SK-N-SH (cell line): ENCODE data around the gene KIF13A. TPM values are rescaled to one million over a fixed set of nuclear protein-coding genes. Genes with fewer than 3 reads are reported as not detected.
A peak's percentile ranks its signal among the peaks of the same experiment; 100 is the strongest.

Experiments
- CTCF ChIA-PET: fragments of 300-600, 350-600 bp; formaldehyde crosslinking; extraction: SDS; loops from one replicate; lab custom pipeline; 2021; lab: Yijun Ruan, JAX
- POLR2A ChIA-PET: fragments of 350-600 bp; sonication (Branson Sonifier 250); formaldehyde crosslinking; extraction: SDS; loops from one replicate; lab custom pipeline; 2020; ENCODE audit warnings: antibody characterized with exemption, inconsistent platforms; lab: Yijun Ruan, JAX
- DNase-seq: peaks from one replicate; pipeline ENCODE4 v3.0.0; 2012
- H2AFZ ChIP-seq: fragments of 200-600 bp; sonication (generic); 2 replicates; pipeline ENCODE4 v1.8.1; 2016; ENCODE audit warnings: antibody characterized with exemption, mild to moderate bottlenecking, low read depth
- H3F3A ChIP-seq: fragments of 200-600 bp; sonication (generic); replicated peaks from 2 replicates; pipeline ENCODE3; 2016; ENCODE audit warnings: antibody characterized with exemption, mild to moderate bottlenecking; ENCODE audit not compliant: insufficient read depth
- H3K27ac ChIP-seq, 2 experiments: fragments of 200-500 bp in 1 of 2; fragments of 200-600 bp in 1 of 2; sonication (Bioruptor generic) in 1 of 2; sonication (generic), shearing (Covaris generic) in 1 of 2; 2 replicates each; pipeline versions ENCODE4 v1.5.1 to v1.6.1; 2014 to 2016; ENCODE audit warnings: low read depth in 2 of 2, inconsistent platforms in 1 of 2, low read length in 1 of 2, mild to moderate bottlenecking in 1 of 2, mixed read lengths in 1 of 2
- H3K27me3 ChIP-seq: fragments of 200-600 bp; sonication (generic), shearing (Covaris generic); 2 replicates; pipeline ENCODE4 v1.6.1; 2016; ENCODE audit warnings: mixed run types; ENCODE audit not compliant: insufficient read depth
- H3K36me3 ChIP-seq, 2 experiments: fragments of 200-500 bp in 1 of 2; fragments of 200-600 bp in 1 of 2; sonication (Bioruptor generic) in 1 of 2; sonication (generic) in 1 of 2; replicated peaks in 1 of 2; 2 replicates each; pipeline versions ENCODE3 to v1.5.1; 2014 to 2016; ENCODE audit warnings: low read length in 1 of 2, mild to moderate bottlenecking in 1 of 2; ENCODE audit not compliant: insufficient read depth in 2 of 2, control insufficient read depth in 1 of 2
- H3K4me1 ChIP-seq, 2 experiments: fragments of 200-500 bp in 1 of 2; fragments of 200-600 bp in 1 of 2; sonication (Bioruptor generic) in 1 of 2; sonication (generic), shearing (Covaris generic) in 1 of 2; 2 replicates each; pipeline versions ENCODE4 v1.5.1 to v1.6.1; 2014 to 2016; ENCODE audit warnings: low read depth in 1 of 2, low read length in 1 of 2, mixed run types in 1 of 2; ENCODE audit not compliant: insufficient read depth in 2 of 2, control insufficient read depth in 1 of 2
- H3K4me2 ChIP-seq: fragments of 200-600 bp; sonication (generic), shearing (Covaris generic); 2 replicates; pipeline ENCODE4 v1.6.1; 2017; ENCODE audit warnings: mixed run types
- H3K4me3 ChIP-seq, 2 experiments: fragments of 200-500 bp in 1 of 2; fragments of 200-600 bp in 1 of 2; sonication (Bioruptor generic) in 1 of 2; sonication (generic), shearing (Covaris generic) in 1 of 2; 2 replicates each; pipeline versions ENCODE4 v1.5.1 to v1.8.1; 2014 to 2016; ENCODE audit warnings: low read depth in 2 of 2, inconsistent platforms in 1 of 2, low read length in 1 of 2, mild to moderate bottlenecking in 1 of 2, mixed read lengths in 1 of 2, moderate library complexity in 1 of 2
- H3K79me2 ChIP-seq: fragments of 200-600 bp; sonication (generic); 2 replicates; pipeline ENCODE4 v1.8.1; 2017; ENCODE audit warnings: mild to moderate bottlenecking; ENCODE audit not compliant: insufficient read depth
- H3K9ac ChIP-seq: fragments of 200-600 bp; sonication (generic); 2 replicates; pipeline ENCODE4 v1.6.1; 2017; ENCODE audit warnings: mixed run types
- H3K9me2 ChIP-seq: fragments of 200-600 bp; sonication (generic); 2 replicates; pipeline ENCODE4 v1.6.1; 2017; ENCODE audit warnings: mixed run types
- H3K9me3 ChIP-seq: fragments of 200-600 bp; sonication (generic); 2 replicates; pipeline ENCODE4 v1.6.1; 2017; ENCODE audit warnings: mixed run types, mild to moderate bottlenecking, moderate library complexity
- H4K20me1 ChIP-seq: fragments of 200-600 bp; sonication (generic); 2 replicates; pipeline ENCODE4 v1.6.1; 2017; ENCODE audit warnings: mild to moderate bottlenecking, mixed run types; ENCODE audit not compliant: insufficient read depth
- EP300 ChIP-seq, 2 experiments: IDR thresholded peaks; 2 replicates each; pipeline versions ENCODE4 v1.4.0 to v1.6.1; 2012; ENCODE audit warnings: borderline replicate concordance in 1 of 2, low read depth in 1 of 2, low read length in 1 of 2
- FOXJ3 ChIP-seq: sonication (generic); formaldehyde crosslinking; IDR thresholded peaks from 2 replicates; pipeline ENCODE4 v1.5.1; 2020; ENCODE audit warnings: mild to moderate bottlenecking, missing genetic modification reagents
- GABPA ChIP-seq: IDR thresholded peaks from 2 replicates; pipeline ENCODE4 v1.4.0; 2012; ENCODE audit warnings: low read depth, mild to moderate bottlenecking
- GATA2 ChIP-seq: sonication (generic); formaldehyde crosslinking; IDR thresholded peaks from 2 replicates; pipeline ENCODE4 v1.5.0; 2020; ENCODE audit warnings: mild to moderate bottlenecking, missing genetic modification reagents
- JUND ChIP-seq: IDR thresholded peaks from 2 replicates; pipeline ENCODE4 v1.4.0; 2012
- MEF2A ChIP-seq: IDR thresholded peaks from 2 replicates; pipeline ENCODE4 v1.4.0; 2012; ENCODE audit warnings: low read depth, borderline replicate concordance
- NFIC ChIP-seq: IDR thresholded peaks from 2 replicates; pipeline ENCODE4 v1.4.0; 2012; ENCODE audit warnings: borderline replicate concordance
- NRF1 ChIP-seq: IDR thresholded peaks from 2 replicates; pipeline ENCODE4 v1.6.1; 2012; ENCODE audit warnings: low read depth, mild to moderate bottlenecking, low read length
- RCOR1 ChIP-seq: fragments of 150-350 bp; IDR thresholded peaks from 2 replicates; pipeline ENCODE4 v1.6.1; 2017; ENCODE audit warnings: antibody characterized with exemption, low read length
- SIN3A ChIP-seq: IDR thresholded peaks from 2 replicates; pipeline ENCODE4 v1.6.1; 2012; ENCODE audit warnings: low read depth, mild to moderate bottlenecking, low read length, moderate library complexity, borderline replicate concordance
- TCF12 ChIP-seq: IDR thresholded peaks from 2 replicates; pipeline ENCODE4 v1.4.0; 2012
- TEAD4 ChIP-seq: IDR thresholded peaks from 2 replicates; pipeline ENCODE4 v1.4.0; 2012; ENCODE audit warnings: mild to moderate bottlenecking, borderline replicate concordance; ENCODE audit not compliant: insufficient read depth
- YY1 ChIP-seq: IDR thresholded peaks from 2 replicates; pipeline ENCODE4 v1.4.0; 2012; ENCODE audit warnings: low read depth, mild to moderate bottlenecking
- WGBS: methylation state at CpG from one replicate; pipeline ENCODE4 v1.1.6; 2017; ENCODE audit warnings: low lambda C conversion rate; 5-methylcytosine and 5-hydroxymethylcytosine counted together
- polyA plus RNA-seq, 3 experiments: library from polyadenylated mRNA; depleted of rRNA; stranded (reverse); fragments of >200 nt; gene quantifications; 2 replicates each; pipeline ENCODE4 v1.2.3, GENCODE V29; 2012
- TF ChIP-seq, protein P1 (sequence below): IDR thresholded peaks from 2 replicates; pipeline ENCODE4 v1.4.0; 2012; ENCODE audit warnings: low read depth
- TF ChIP-seq, protein P2 (sequence below): fragments of 150-350 bp; IDR thresholded peaks from 2 replicates; pipeline ENCODE4 v1.6.1; 2016; ENCODE audit warnings: mild to moderate bottlenecking, low read depth, low read length
- TF ChIP-seq, protein P3 (sequence below): IDR thresholded peaks from 2 replicates; pipeline ENCODE4 v1.6.1; 2012; ENCODE audit warnings: mild to moderate bottlenecking, low read depth, low read length, moderate library complexity
- TF ChIP-seq, protein P4 (sequence below): fragments of 200-600 bp; sonication (generic); IDR thresholded peaks from 2 replicates; pipeline ENCODE4 v1.6.1; 2017; ENCODE audit warnings: antibody characterized with exemption, mild to moderate bottlenecking, moderate library complexity
- TF ChIP-seq, protein P5 (sequence below): fragments of 150-350 bp; IDR thresholded peaks from 2 replicates; pipeline ENCODE4 v1.6.1; 2017; ENCODE audit warnings: antibody characterized with exemption, low read length, low read depth, borderline replicate concordance
- TF ChIP-seq, protein P6 (sequence below): IDR thresholded peaks from 2 replicates; pipeline ENCODE4; 2012

Gene KIF13A
- polyA plus RNA-seq, 1 of the 3 experiments (the other 2 are of a cell fraction) = 18.2 TPM

DNA sequence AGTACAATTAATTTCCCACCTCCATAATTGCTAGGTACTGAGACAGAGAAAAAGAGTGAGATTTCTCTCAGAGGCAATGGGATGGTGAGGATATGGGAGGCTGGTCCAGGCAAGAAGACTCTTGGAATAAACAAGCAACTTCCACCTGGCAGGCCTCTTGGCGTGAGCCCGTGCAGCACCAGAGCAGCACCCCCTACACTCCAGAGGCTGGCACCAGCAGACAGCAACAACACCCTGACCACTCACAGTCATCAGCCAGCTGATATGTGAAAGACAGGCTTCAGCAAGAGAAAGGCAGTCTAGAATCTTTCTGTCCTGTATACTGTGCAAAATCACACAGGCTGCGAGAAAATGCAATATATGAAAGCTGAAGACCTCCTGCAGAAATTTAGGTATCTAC, 59.7 kb downstream of the KIF13A start:
- Histone ChIP-seq H3K4me3 (no peak overlapping the region), H3K9me3 (no peaks in the 10 kb centered on the region), H3K36me3 (no peaks in the 10 kb centered on the region), H3K27me3 (no peaks in the 10 kb centered on the region), H3K4me1 (peaks cover 5 to 46% of the 10 kb centered on the region in 2 experiments), H3K4me2 (no peak overlapping the region), H3K27ac (peak overlapping the region; percentile 64 to 80), H3K79me2 (peaks cover 78% of the 10 kb centered on the region), H3F3A (peaks cover 22% of the 10 kb centered on the region), H3K9ac (no peak overlapping the region), H4K20me1 (no peaks in the 10 kb centered on the region), H2AFZ (no peak overlapping the region), H3K9me2 (no peaks in the 10 kb centered on the region)
- DNase-seq = no peak
- ChIA-PET POLR2A (no interaction called here), CTCF (no interaction called here)
- TF ChIP-seq GABPA = no peak
- no peak for TF ChIP-seq NRF1
- TF ChIP-seq, protein P1, sequence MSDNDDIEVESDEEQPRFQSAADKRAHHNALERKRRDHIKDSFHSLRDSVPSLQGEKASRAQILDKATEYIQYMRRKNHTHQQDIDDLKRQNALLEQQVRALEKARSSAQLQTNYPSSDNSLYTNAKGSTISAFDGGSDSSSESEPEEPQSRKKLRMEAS = no peak
- WGBS = 100% methylated on average over 3 of the region's 3 CpGs

DNA sequence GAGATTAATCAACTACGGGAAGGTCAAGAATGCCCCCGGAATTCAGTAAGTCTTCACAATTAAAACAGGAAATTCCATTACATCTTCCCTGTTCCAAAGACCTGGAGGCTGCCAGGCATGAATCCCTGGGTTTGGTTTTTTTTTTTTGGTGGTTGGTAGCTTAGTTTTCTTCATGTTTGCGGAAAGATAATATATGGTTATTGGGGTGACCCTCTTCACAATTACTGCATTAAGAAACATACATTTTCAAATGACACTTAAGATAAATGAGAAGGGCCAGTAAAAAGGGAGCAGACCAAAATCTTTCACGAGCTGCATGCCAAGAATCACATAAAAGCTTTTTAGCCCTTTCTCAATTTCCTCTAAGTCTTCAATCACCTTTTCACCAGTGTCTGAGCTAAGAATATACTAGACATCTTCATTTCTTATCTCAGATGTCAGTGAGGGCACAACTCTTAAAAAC, 64.0 kb downstream of the KIF13A start:
- 23% methylated on average over 4 of the region's 4 CpGs for WGBS
- Histone ChIP-seq H3K9ac (peak overlapping the region; percentile 27; the same call in 1 of the 2 replicates), H3K4me2 (0 out of 2 replicates have a peak overlapping the region, but pooled peaks have one; percentile 20)

More for the DNA sequence above, 64.0 kb downstream of the KIF13A start:
- Histone ChIP-seq H3K36me3 (no peaks in the 10 kb centered on the region), H3K79me2 (peaks cover 76% of the 10 kb centered on the region), H3K27me3 (no peaks in the 10 kb centered on the region), H3K27ac (peak overlapping the region; percentile 72 to 87), H4K20me1 (no peaks in the 10 kb centered on the region), H3K4me3 (no peak overlapping the region), H2AFZ (no peak overlapping the region), H3F3A (peaks cover 19% of the 10 kb centered on the region), H3K4me1 (peaks cover 2 to 17% of the 10 kb centered on the region in 2 experiments; a peak in 3 of 4 replicates), H3K9me2 (no peaks in the 10 kb centered on the region), H3K9me3 (no peaks in the 10 kb centered on the region)
- DNase-seq = no peak
- ChIA-PET POLR2A (no interaction called here), CTCF (no interaction called here)
- TF ChIP-seq, protein P2, sequence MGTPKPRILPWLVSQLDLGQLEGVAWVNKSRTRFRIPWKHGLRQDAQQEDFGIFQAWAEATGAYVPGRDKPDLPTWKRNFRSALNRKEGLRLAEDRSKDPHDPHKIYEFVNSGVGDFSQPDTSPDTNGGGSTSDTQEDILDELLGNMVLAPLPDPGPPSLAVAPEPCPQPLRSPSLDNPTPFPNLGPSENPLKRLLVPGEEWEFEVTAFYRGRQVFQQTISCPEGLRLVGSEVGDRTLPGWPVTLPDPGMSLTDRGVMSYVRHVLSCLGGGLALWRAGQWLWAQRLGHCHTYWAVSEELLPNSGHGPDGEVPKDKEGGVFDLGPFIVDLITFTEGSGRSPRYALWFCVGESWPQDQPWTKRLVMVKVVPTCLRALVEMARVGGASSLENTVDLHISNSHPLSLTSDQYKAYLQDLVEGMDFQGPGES = no peak
- TF ChIP-seq GABPA = no peak
- TF ChIP-seq TEAD4 = peak; percentile 64; the same call in 1 of the 2 replicates
- TF ChIP-seq, protein P3, sequence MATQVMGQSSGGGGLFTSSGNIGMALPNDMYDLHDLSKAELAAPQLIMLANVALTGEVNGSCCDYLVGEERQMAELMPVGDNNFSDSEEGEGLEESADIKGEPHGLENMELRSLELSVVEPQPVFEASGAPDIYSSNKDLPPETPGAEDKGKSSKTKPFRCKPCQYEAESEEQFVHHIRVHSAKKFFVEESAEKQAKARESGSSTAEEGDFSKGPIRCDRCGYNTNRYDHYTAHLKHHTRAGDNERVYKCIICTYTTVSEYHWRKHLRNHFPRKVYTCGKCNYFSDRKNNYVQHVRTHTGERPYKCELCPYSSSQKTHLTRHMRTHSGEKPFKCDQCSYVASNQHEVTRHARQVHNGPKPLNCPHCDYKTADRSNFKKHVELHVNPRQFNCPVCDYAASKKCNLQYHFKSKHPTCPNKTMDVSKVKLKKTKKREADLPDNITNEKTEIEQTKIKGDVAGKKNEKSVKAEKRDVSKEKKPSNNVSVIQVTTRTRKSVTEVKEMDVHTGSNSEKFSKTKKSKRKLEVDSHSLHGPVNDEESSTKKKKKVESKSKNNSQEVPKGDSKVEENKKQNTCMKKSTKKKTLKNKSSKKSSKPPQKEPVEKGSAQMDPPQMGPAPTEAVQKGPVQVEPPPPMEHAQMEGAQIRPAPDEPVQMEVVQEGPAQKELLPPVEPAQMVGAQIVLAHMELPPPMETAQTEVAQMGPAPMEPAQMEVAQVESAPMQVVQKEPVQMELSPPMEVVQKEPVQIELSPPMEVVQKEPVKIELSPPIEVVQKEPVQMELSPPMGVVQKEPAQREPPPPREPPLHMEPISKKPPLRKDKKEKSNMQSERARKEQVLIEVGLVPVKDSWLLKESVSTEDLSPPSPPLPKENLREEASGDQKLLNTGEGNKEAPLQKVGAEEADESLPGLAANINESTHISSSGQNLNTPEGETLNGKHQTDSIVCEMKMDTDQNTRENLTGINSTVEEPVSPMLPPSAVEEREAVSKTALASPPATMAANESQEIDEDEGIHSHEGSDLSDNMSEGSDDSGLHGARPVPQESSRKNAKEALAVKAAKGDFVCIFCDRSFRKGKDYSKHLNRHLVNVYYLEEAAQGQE = no peak
- no peak for TF ChIP-seq JUND
- TF ChIP-seq NFIC = peak; percentile 12; the same call in 1 of the 2 replicates
- peak in 1 of 2 experiments; percentile 52; a peak in 1 of 4 replicates for TF ChIP-seq EP300 (IDR thresholded peaks at IDR 0.05; ENCODE audit: borderline replicate concordance in 1 of 2, low read depth in 1 of 2, low read length in 1 of 2)
- peak; percentile 5; the same call in 1 of the 2 replicates for TF ChIP-seq MEF2A
- no peak for TF ChIP-seq FOXJ3 (CRISPR knock-in tag)
- no peak for TF ChIP-seq RCOR1
- no peak for TF ChIP-seq GATA2 (CRISPR knock-in tag)
- TF ChIP-seq, protein P4, sequence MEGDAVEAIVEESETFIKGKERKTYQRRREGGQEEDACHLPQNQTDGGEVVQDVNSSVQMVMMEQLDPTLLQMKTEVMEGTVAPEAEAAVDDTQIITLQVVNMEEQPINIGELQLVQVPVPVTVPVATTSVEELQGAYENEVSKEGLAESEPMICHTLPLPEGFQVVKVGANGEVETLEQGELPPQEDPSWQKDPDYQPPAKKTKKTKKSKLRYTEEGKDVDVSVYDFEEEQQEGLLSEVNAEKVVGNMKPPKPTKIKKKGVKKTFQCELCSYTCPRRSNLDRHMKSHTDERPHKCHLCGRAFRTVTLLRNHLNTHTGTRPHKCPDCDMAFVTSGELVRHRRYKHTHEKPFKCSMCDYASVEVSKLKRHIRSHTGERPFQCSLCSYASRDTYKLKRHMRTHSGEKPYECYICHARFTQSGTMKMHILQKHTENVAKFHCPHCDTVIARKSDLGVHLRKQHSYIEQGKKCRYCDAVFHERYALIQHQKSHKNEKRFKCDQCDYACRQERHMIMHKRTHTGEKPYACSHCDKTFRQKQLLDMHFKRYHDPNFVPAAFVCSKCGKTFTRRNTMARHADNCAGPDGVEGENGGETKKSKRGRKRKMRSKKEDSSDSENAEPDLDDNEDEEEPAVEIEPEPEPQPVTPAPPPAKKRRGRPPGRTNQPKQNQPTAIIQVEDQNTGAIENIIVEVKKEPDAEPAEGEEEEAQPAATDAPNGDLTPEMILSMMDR = no peak
- TF ChIP-seq, protein P5, sequence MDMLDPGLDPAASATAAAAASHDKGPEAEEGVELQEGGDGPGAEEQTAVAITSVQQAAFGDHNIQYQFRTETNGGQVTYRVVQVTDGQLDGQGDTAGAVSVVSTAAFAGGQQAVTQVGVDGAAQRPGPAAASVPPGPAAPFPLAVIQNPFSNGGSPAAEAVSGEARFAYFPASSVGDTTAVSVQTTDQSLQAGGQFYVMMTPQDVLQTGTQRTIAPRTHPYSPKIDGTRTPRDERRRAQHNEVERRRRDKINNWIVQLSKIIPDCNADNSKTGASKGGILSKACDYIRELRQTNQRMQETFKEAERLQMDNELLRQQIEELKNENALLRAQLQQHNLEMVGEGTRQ = no peak
- TF ChIP-seq, protein P6, sequence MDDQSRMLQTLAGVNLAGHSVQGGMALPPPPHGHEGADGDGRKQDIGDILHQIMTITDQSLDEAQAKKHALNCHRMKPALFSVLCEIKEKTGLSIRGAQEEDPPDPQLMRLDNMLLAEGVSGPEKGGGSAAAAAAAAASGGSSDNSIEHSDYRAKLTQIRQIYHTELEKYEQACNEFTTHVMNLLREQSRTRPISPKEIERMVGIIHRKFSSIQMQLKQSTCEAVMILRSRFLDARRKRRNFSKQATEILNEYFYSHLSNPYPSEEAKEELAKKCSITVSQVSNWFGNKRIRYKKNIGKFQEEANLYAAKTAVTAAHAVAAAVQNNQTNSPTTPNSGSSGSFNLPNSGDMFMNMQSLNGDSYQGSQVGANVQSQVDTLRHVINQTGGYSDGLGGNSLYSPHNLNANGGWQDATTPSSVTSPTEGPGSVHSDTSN = peak; percentile 48
- TF ChIP-seq SIN3A = no peak
- TF ChIP-seq TCF12 = peak; percentile 23; the same call in 1 of the 2 replicates
- no peak for TF ChIP-seq YY1
